ENCODE results near the gene IGF1R. TPM values are rescaled to one million over a fixed set of nuclear protein-coding genes. Genes with fewer than 3 reads are reported as not detected.

The IGF1R gene
- total and polyA plus RNA-seq, 2 of the 8 experiments (the other 6 are each of a cell fraction or from before 2014, with no cell fraction given) = 32.9 to 109 TPM

GRCh38 chr15:98933406-98933805, 285.1 kb downstream of the IGF1R start:
- WGBS, 2 experiments (ENCODE audit: extremely low coverage in 1 of 2, insufficient coverage in 1 of 2, insufficient read length in 1 of 2, insufficient replicate concordance in 2 of 2, low coverage in 1 of 2, low lambda C conversion rate in 2 of 2, missing lambda C conversion rate in 1 of 2) = 95% methylated on average over 9 of the region's 9 CpGs; no CpG with 5 or more reads in 1 of the 2 experiments
- H4K91ac ChIP-seq (replicated peaks; ENCODE audit: insufficient read length, low read length) = no peak overlapping the region
- H2BK20ac ChIP-seq (ENCODE audit: low read length) = no peak overlapping the region
- no peak overlapping the region for H2AFZ ChIP-seq (ENCODE audit: low read length)
- no peak overlapping the region for H3K56ac ChIP-seq (replicated peaks; ENCODE audit: insufficient read length, low read depth, low read length)
- no peak for DNase-seq (ENCODE audit: low read depth in 1 of 2, low spot score in 2 of 2)
- no peak overlapping the region for H3K4me3 ChIP-seq (ENCODE audit: extremely low read depth in 1 of 4, insufficient read depth in 2 of 4, low read depth in 3 of 4, low read length in 4 of 4)
- H2BK5ac ChIP-seq (ENCODE audit: low read depth, low read length) = no peak overlapping the region
- no peaks in the 10 kb centered on the region for H3K23me2 ChIP-seq (ENCODE audit: low read depth, low read length)
- no peak overlapping the region for H2BK120ac ChIP-seq (replicated peaks; ENCODE audit: low read depth, low read length)
- H2AK5ac ChIP-seq (ENCODE audit: low read depth, low read length) = no peak overlapping the region
- H3K79me2 ChIP-seq (ENCODE audit: control insufficient read depth in 1 of 2, insufficient read depth in 2 of 2, low read length in 2 of 2) = no peaks in the 10 kb centered on the region
- H3K18ac ChIP-seq (ENCODE audit: extremely low read depth, low read length) = no peak overlapping the region
- no peaks in the 10 kb centered on the region; the same call in 1 of the 2 replicates for H3K79me1 ChIP-seq (ENCODE audit: low read depth, low read length)
- FAIRE-seq = no peak
- no peak overlapping the region for H2BK15ac ChIP-seq (ENCODE audit: low read length)
- H3K4me1 ChIP-seq (replicated peaks in 1 of 4; ENCODE audit: control insufficient read depth in 3 of 4, insufficient read depth in 4 of 4, low read length in 3 of 4) = no peaks in the 10 kb centered on the region
- POLR2A ChIA-PET (ENCODE audit: partially characterized antibody) = no interaction called here
- H3K4me2 ChIP-seq (ENCODE audit: insufficient read depth in 1 of 2, low read depth in 2 of 2, low read length in 2 of 2) = no peak overlapping the region
- TF ChIP-seq RXRA (IDR thresholded peaks at IDR 0.05; ENCODE audit: insufficient read depth, low read depth, low read length) (no peak), GTF2F1 (IDR thresholded peaks at IDR 0.05; ENCODE audit: borderline replicate concordance, low read depth, low read length) (no peak), SRF (IDR thresholded peaks at IDR 0.05; ENCODE audit: low read depth, low read length) (no peak), POU5F1 (IDR thresholded peaks at IDR 0.05; ENCODE audit: low read depth, low read length) (no peak), JUND (IDR thresholded peaks at IDR 0.05; ENCODE audit: low read length) (no peak), ATF2 (IDR thresholded peaks at IDR 0.05; ENCODE audit: low read length) (no peak), MAX (IDR thresholded peaks at IDR 0.05) (no peak), EP300 (IDR thresholded peaks at IDR 0.05; ENCODE audit: borderline replicate concordance in 1 of 2, low read depth in 2 of 2, low read length in 2 of 2) (no peak)
- H3K36me3 ChIP-seq (ENCODE audit: control insufficient read depth in 2 of 4, insufficient read depth in 4 of 4, low read length in 3 of 4) = peaks cover 5 to 45% (median 29%) of the 10 kb centered on the region in 4 experiments; a peak in 6 of 8 replicates
- CTCF ChIA-PET (ENCODE audit: partially characterized antibody) = interaction anchor here (1.0 kb wide), 1 partner anchor 144 kb away, joined by 3 read pairs; no protein-coding TSS in a partner anchor
- no peak overlapping the region for H3K4ac ChIP-seq (replicated peaks; ENCODE audit: insufficient read length, low read depth, low read length)
- no peak overlapping the region for H3K9ac ChIP-seq (replicated peaks in 1 of 4; ENCODE audit: extremely low read depth in 1 of 4, low read depth in 3 of 4, low read length in 3 of 4)
- H3K27ac ChIP-seq (ENCODE audit: low read depth, low read length) = no peak overlapping the region
- H4K5ac ChIP-seq (ENCODE audit: insufficient read length, low read depth, low read length) = no peak overlapping the region
- no peak overlapping the region for H3K14ac ChIP-seq (ENCODE audit: insufficient read length)
- no peaks in the 10 kb centered on the region for H3K9me3 ChIP-seq (ENCODE audit: insufficient read depth in 2 of 2, low read depth in 1 of 2, low read length in 1 of 2)
- no peaks in the 10 kb centered on the region for H3K27me3 ChIP-seq (replicated peaks in 1 of 4; ENCODE audit: control insufficient read depth in 3 of 4, extremely low read depth in 1 of 4, insufficient read depth in 3 of 4, low read length in 3 of 4)
- H2BK12ac ChIP-seq (ENCODE audit: low read depth, low read length) = no peak overlapping the region
- H4K20me1 ChIP-seq (replicated peaks in 1 of 2; ENCODE audit: control insufficient read depth in 1 of 2, insufficient read depth in 2 of 2, low read length in 2 of 2) = no peaks in the 10 kb centered on the region
- H3K23ac ChIP-seq (ENCODE audit: insufficient read length) = no peak overlapping the region
- H4K8ac ChIP-seq (ENCODE audit: extremely low read depth, insufficient read depth, low read length) = no peak overlapping the region
